Upper lobe of right lung (tissue), 1 donor: ENCODE measurements around the gene PRKN. TPM values are rescaled to one million over a fixed set of nuclear protein-coding genes. Genes with fewer than 3 reads are reported as not detected.

Experiments used
- ATAC-seq: fragments of 200-7000 bp; cut with Tn5 transposase; one replicate; pipeline ENCODE4 v1.9.1; 2020; ENCODE audit warnings: mild to moderate bottlenecking, moderate library complexity
- DNase-seq: peaks from one replicate; pipeline ENCODE4 v3.0.0-alpha.2; 2020
- H3K27ac ChIP-seq: fragments of 200-600 bp; one replicate; pipeline ENCODE4 v1.8.0; 2022
- H3K27me3 ChIP-seq: fragments of 200-600 bp; one replicate; pipeline ENCODE4 v1.8.0; 2022; ENCODE audit warnings: mild to moderate bottlenecking
- H3K36me3 ChIP-seq: fragments of 200-600 bp; one replicate; pipeline ENCODE4 v1.8.0; 2022
- H3K4me1 ChIP-seq: fragments of 200-600 bp; one replicate; pipeline ENCODE4 v1.8.0; 2022
- H3K4me3 ChIP-seq: fragments of 200-600 bp; one replicate; pipeline ENCODE4 v1.8.0; 2022; ENCODE audit warnings: mild to moderate bottlenecking
- H3K9me3 ChIP-seq: fragments of 200-600 bp; one replicate; pipeline ENCODE4 v1.8.0; 2022
- intact Hi-C: fragments of 100-400 bp; cut with DNase I; formaldehyde crosslinking; loops from one replicate; pipeline ENCODE4 v1.11.0; 2022
- total RNA-seq: library from RNA; stranded (reverse); fragmentation: NEBNext Ultra II Directional; extraction: Animal tissue kit (Norgen Biotek cat#: 25700); gene quantifications from one replicate; pipeline ENCODE4 v1.2.1, GENCODE V29; 2021
- TF ChIP-seq, protein P1 (sequence below): fragments of 200-600 bp; IDR thresholded peaks from one replicate; pipeline ENCODE4 v1.8.0; 2022; ENCODE audit warnings: antibody characterized with exemption
- donor health status: DM: no; HTN: yes; CAD: no; lungs with severe emphysema.

The PRKN gene
- total RNA-seq, 1 donor from 2014 or later, result 2.7 TPM

DNA sequence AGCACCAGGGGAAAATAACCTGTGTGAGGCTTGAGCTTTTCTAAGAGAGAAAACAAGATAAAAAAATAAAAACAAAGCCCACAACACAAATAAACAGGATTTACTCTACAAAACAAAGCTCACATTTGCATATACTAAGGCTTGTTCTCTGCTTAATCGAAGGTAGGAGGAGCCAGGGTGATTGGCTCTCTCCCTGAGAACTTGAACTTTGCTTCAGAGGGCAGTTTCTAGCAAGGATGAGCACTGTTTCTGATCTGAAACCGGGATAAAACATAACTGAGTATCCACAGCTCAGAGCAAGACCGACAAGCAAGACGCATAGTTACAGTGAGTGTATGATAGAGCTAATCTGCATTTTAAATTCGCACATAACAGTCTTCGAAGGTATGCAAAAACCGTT is 200.6 kb downstream of the PRKN start:
- intact Hi-C loops, result no loop called here
- H3K4me3 ChIP-seq, result no peak overlapping the region

DNA sequence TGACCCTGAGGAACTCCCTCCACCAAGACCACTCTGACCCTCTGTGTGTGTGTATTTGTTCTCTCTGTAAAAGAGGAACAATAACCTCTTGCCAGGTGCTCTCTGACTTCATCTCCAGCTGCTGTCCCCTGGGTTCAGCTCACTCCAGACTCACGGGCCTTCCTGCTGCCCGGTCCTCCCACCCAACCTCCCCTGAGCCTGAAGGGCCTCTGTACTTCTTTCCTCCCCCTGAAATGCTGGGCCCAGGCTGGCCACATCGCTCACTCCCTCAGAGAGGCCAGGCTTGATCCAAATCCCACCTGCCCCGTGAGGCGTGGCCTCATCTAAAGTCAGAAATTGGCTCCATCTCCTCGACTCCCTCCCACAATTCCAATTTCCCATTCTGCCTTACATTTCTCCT is 202.4 kb downstream of the PRKN start:
- Histone ChIP-seq H3K36me3 (no peaks in the 10 kb centered on the region), H3K27me3 (no peaks in the 10 kb centered on the region), H3K9me3 (no peaks in the 10 kb centered on the region), H3K27ac (no peak overlapping the region), H3K4me3 (no peak overlapping the region), H3K4me1 (no peaks in the 10 kb centered on the region)
- ATAC-seq, result no peak
- TF ChIP-seq, protein P1, sequence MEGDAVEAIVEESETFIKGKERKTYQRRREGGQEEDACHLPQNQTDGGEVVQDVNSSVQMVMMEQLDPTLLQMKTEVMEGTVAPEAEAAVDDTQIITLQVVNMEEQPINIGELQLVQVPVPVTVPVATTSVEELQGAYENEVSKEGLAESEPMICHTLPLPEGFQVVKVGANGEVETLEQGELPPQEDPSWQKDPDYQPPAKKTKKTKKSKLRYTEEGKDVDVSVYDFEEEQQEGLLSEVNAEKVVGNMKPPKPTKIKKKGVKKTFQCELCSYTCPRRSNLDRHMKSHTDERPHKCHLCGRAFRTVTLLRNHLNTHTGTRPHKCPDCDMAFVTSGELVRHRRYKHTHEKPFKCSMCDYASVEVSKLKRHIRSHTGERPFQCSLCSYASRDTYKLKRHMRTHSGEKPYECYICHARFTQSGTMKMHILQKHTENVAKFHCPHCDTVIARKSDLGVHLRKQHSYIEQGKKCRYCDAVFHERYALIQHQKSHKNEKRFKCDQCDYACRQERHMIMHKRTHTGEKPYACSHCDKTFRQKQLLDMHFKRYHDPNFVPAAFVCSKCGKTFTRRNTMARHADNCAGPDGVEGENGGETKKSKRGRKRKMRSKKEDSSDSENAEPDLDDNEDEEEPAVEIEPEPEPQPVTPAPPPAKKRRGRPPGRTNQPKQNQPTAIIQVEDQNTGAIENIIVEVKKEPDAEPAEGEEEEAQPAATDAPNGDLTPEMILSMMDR, result no peak
- DNase-seq, result no peak
- intact Hi-C loops, result no loop called here

More for the DNA sequence above, 200.6 kb downstream of the PRKN start:
- Histone ChIP-seq H3K4me1 (no peaks in the 10 kb centered on the region), H3K27ac (no peak overlapping the region), H3K36me3 (no peaks in the 10 kb centered on the region), H3K27me3 (no peaks in the 10 kb centered on the region), H3K9me3 (no peaks in the 10 kb centered on the region)
- ATAC-seq (no peak), DNase-seq (no peak)
- TF ChIP-seq, protein P1, result no peak

GRCh38 chr6:162512744-162513143 is 214.8 kb downstream of the PRKN start:
- no peak for DNase-seq
- Histone ChIP-seq H3K27me3 (no peaks in the 10 kb centered on the region), H3K4me1 (no peaks in the 10 kb centered on the region), H3K27ac (no peak overlapping the region), H3K36me3 (no peaks in the 10 kb centered on the region), H3K4me3 (no peak overlapping the region), H3K9me3 (no peaks in the 10 kb centered on the region)
- TF ChIP-seq, protein P1, result no peak
- intact Hi-C loops, result no loop called here
- no peak for ATAC-seq

DNA sequence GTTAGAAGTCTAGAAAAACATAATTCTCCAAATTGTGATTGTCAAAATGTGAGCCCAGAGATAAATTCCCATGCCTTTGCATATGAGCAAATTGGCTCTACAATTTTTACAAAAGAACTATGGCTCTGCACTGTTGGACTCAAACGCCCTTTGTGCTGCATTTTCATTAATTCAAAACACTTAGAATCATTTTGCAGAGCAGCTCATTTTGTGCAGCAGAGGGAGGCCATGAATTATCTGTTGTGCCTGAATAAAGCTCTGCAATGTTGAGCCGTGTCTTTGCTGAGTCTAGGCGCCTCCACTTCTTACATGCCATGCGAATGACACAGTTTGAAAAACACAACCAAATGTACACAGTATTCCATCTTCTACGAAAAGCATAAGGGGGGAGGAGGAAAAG is 230.2 kb downstream of the PRKN start:
- Histone ChIP-seq H3K9me3 (no peaks in the 10 kb centered on the region), H3K27me3 (no peaks in the 10 kb centered on the region), H3K36me3 (no peaks in the 10 kb centered on the region), H3K27ac (no peak overlapping the region), H3K4me1 (no peaks in the 10 kb centered on the region), H3K4me3 (no peak overlapping the region)
- DNase-seq (no peak), ATAC-seq (no peak)
- intact Hi-C loops, result no loop called here
- TF ChIP-seq, protein P1, result no peak

GRCh38 chr6:162493917-162494316 is 233.6 kb downstream of the PRKN start:
- intact Hi-C loops, result no loop called here

More at GRCh38 chr6:162493917-162494316, 233.6 kb downstream of the PRKN start:
- no peaks in the 10 kb centered on the region for H3K9me3 ChIP-seq
- no peaks in the 10 kb centered on the region for H3K4me1 ChIP-seq
- no peak overlapping the region for H3K27ac ChIP-seq
- no peaks in the 10 kb centered on the region for H3K36me3 ChIP-seq
- DNase-seq (no peak), ATAC-seq (no peak)
- H3K4me3 ChIP-seq, result no peak overlapping the region
- no peaks in the 10 kb centered on the region for H3K27me3 ChIP-seq
- TF ChIP-seq, protein P1, result no peak
